Left ventricle myocardium inferior (tissue), 1 donor: ENCODE results near the gene ALOX12. TPM values are rescaled to one million over a fixed set of nuclear protein-coding genes. Genes with fewer than 3 reads are reported as not detected.

Source experiments
- DNase-seq: peaks from one replicate; pipeline ENCODE4 v3.0.0-alpha.2; 2020
- H3K27ac ChIP-seq: fragments of 200-600 bp; replicated peaks from 2 replicates; pipeline ENCODE4 v1.8.0; 2021
- H3K27me3 ChIP-seq: fragments of 200-600 bp; 2 replicates; pipeline ENCODE4 v1.8.0; 2021; ENCODE audit warnings: low read depth
- H3K36me3 ChIP-seq: fragments of 200-600 bp; 2 replicates; pipeline ENCODE4 v1.8.0; 2021
- H3K4me1 ChIP-seq: fragments of 200-600 bp; 2 replicates; pipeline ENCODE4 v1.8.0; 2021
- H3K4me3 ChIP-seq: fragments of 200-600 bp; 2 replicates; pipeline ENCODE4 v1.8.0; 2021; ENCODE audit warnings: mild to moderate bottlenecking, moderate library complexity
- H3K9me3 ChIP-seq: fragments of 200-600 bp; replicated peaks from 2 replicates; pipeline ENCODE4 v1.8.0; 2021
- CTCF ChIP-seq: fragments of 200-600 bp; IDR thresholded peaks from 2 replicates; pipeline ENCODE4 v1.8.0; 2021; ENCODE audit warnings: antibody characterized with exemption, mild to moderate bottlenecking, borderline replicate concordance
- intact Hi-C: fragments of 100-400 bp; cut with micrococcal nuclease; formaldehyde crosslinking; loops from one replicate; pipeline ENCODE4 v1.11.0; 2022
- total RNA-seq: library from RNA; stranded (reverse); fragmentation: NEBNext Ultra II Directional; extraction: Animal tissue kit (Norgen Biotek cat#: 25700); gene quantifications from one replicate; pipeline ENCODE4 v1.2.1, GENCODE V29; 2021
- donor health status: DM: no; HTN: yes; CAD: no; lungs with severe emphysema.

Gene ALOX12
- total RNA-seq, 1 donor from 2014 or later, result not detected

- H3K4me1 ChIP-seq, result peaks cover 64% of the 10 kb centered on the region
- intact Hi-C loops, result no loop called here
Observed at GRCh38 chr17:7011415-7011814, 15.6 kb downstream of the ALOX12 start.

DNA sequence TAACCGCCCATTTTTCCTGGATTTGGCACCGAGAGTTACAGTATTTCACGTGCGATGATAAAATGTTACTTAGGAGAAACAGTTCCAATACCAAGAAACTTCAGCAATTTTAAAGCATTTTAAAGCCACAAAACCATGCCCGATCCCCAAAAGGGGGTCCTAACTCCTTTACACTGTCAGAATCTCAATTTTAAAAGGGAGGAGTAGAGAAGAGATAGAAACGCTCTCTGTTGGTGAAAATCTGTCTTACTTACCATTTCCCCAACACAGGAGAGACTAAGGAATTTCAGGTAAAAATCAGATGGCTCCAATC, 16.0 kb downstream of the ALOX12 start:
- Histone ChIP-seq H3K36me3 (peaks cover 13% of the 10 kb centered on the region), H3K27me3 (no peaks in the 10 kb centered on the region), H3K4me3 (peak overlapping the region; percentile 83), H3K4me1 (peaks cover 69% of the 10 kb centered on the region), H3K27ac (peak overlapping the region; percentile 99), H3K9me3 (no peaks in the 10 kb centered on the region)
- no peak for TF ChIP-seq CTCF
- intact Hi-C loops, result no loop called here
- DNase-seq, result no peak

More at GRCh38 chr17:7011415-7011814, 15.6 kb downstream of the ALOX12 start:
- H3K36me3 ChIP-seq, result peaks cover 13% of the 10 kb centered on the region
- no peak for TF ChIP-seq CTCF
- peak overlapping the region; percentile 83 for H3K4me3 ChIP-seq
- H3K27me3 ChIP-seq, result no peaks in the 10 kb centered on the region
- no peak for DNase-seq
- H3K9me3 ChIP-seq, result no peaks in the 10 kb centered on the region
- H3K27ac ChIP-seq, result no peak overlapping the region

DNA sequence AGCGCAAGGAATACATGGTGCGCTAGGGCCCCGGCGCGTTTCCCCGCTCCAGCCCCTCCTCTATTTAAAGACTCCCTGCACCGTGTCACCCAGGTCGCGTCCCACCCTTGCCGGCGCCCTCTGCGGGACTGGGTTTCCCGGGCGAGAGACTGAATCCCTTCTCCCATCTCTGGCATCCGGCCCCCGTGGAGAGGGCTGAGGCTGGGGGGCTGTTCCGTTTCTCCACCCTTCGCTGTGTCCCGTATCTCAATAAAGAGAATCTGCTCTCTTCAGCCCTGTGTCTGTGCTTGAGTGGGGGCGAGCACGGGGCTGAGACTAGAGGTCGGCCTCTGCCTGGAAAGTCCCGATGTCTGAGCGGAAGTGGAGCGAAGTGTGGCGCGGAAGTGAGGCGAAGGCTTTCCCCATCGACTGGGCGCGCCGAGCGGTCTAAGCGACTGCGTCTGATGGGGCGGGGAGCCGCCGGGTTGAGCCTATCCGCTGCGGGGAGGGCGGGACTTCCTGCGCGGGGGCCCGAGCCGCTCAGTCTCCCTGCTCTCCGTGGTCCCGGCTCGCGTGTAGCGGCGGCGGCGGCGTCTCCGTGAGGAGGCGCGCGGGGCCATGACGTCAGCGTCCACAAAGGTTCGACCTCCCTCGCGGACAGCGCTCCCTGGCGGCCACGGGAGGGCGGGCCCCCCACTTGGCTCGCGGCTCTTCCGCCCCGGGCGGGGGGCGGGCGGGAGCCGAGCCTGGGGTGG, 18.6 kb downstream of the ALOX12 start:
- peak overlapping the region; percentile 83 for H3K4me3 ChIP-seq
- H3K9me3 ChIP-seq, result no peaks in the 10 kb centered on the region
- intact Hi-C loops, result no loop called here
- H3K36me3 ChIP-seq, result peaks cover 5% of the 10 kb centered on the region
- H3K27ac ChIP-seq, result peak overlapping the region; percentile 99
- no peaks in the 10 kb centered on the region for H3K27me3 ChIP-seq
- H3K4me1 ChIP-seq, result peaks cover 94% of the 10 kb centered on the region
- peak; percentile 86 for TF ChIP-seq CTCF
- peak; percentile 98 for DNase-seq

- peak; percentile 49 for TF ChIP-seq CTCF
- DNase-seq, result no peak
- peak overlapping the region; percentile 83 for H3K4me3 ChIP-seq
- no peaks in the 10 kb centered on the region for H3K36me3 ChIP-seq
- no peaks in the 10 kb centered on the region for H3K9me3 ChIP-seq
- peak overlapping the region; percentile 99 for H3K27ac ChIP-seq
- peaks cover 95% of the 10 kb centered on the region for H3K4me1 ChIP-seq
- intact Hi-C loops, result no loop called here
- no peaks in the 10 kb centered on the region for H3K27me3 ChIP-seq
Observed at GRCh38 chr17:7014995-7015958, 19.4 kb downstream of the ALOX12 start.

GRCh38 chr17:7016418-7016817, 20.6 kb downstream of the ALOX12 start:
- DNase-seq, result no peak
- H3K27ac ChIP-seq, result peak overlapping the region; percentile 99
- intact Hi-C loops, result no loop called here
- peaks cover 95% of the 10 kb centered on the region for H3K4me1 ChIP-seq
- no peak for TF ChIP-seq CTCF
- no peaks in the 10 kb centered on the region for H3K27me3 ChIP-seq
- no peaks in the 10 kb centered on the region for H3K9me3 ChIP-seq
- H3K36me3 ChIP-seq, result no peaks in the 10 kb centered on the region
- H3K4me3 ChIP-seq, result no peak overlapping the region
